ENCODE data around the gene COLEC12.

COLEC12 gene

DNA sequence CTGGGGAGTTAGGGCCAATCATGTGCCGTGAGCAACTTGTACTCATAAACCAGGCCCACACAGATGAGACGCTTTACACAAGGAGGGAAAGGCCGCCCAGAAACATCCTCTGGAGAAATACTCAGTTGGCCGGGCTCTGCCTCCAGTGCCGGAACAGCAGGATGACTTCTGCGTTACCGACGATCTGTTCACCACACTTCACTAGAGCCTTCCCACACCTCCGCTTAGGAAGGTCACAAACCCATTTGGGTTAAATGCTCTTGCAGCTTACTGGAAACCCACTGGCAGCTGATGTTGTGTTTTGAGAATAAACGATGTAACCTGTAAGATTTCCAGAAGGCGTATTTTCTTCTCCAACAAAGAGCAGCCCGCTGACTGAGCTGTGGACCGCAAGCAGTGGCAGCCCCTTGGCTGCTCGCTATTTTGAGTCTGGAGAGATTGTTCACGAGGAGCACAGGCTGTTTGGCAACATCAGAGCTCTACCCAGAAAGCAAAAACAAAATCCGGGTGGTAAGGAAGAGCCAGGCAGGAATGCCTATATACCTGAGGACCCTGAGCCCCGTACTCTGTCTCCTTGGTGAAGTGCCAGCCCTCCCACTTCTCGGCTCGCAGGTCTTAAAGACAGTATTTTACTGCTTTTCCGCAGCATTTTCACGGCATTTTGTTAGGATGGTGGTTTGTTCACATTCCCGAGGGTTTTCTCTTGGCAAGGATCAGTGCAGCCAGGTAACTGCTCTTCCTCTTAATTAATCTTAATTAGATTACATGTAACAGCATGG lies 44.0 kb downstream of the COLEC12 start:
- no peak for TF ChIP-seq EZH2phosphoT487 (conservative IDR thresholded peaks at IDR 0.05; ENCODE audit: low read length)
- no peak for TF ChIP-seq CTCF (IDR thresholded peaks at IDR 0.05; ENCODE audit: insufficient read depth, low read length, poor library complexity, severe bottlenecking)
- Histone ChIP-seq H3K9me3 (ENCODE audit: insufficient read depth, low read length) (no peaks in the 10 kb centered on the region), H3K27me3 (ENCODE audit: low read length) (no peaks in the 10 kb centered on the region), H3F3A (ENCODE audit: insufficient read depth) (no peaks in the 10 kb centered on the region), H3K36me3 (ENCODE audit: low read length) (no peaks in the 10 kb centered on the region), H3K9me2 (replicated peaks; ENCODE audit: insufficient read depth, low read length) (no peaks in the 10 kb centered on the region), H3K9ac (ENCODE audit: low read length) (no peak overlapping the region), H2AFZ (ENCODE audit: low read depth, low read length, severe bottlenecking) (no peak overlapping the region), H3K79me2 (ENCODE audit: insufficient read depth, low read length) (no peaks in the 10 kb centered on the region), H3K4me3 (ENCODE audit: insufficient read depth, low read length, poor library complexity, severe bottlenecking) (no peak overlapping the region), H3K4me2 (ENCODE audit: low read depth, low read length, poor library complexity, severe bottlenecking) (no peak overlapping the region), H4K20me1 (ENCODE audit: low read depth, low read length) (no peaks in the 10 kb centered on the region), H3K27ac (ENCODE audit: low read depth, low read length) (no peak overlapping the region)

DNA sequence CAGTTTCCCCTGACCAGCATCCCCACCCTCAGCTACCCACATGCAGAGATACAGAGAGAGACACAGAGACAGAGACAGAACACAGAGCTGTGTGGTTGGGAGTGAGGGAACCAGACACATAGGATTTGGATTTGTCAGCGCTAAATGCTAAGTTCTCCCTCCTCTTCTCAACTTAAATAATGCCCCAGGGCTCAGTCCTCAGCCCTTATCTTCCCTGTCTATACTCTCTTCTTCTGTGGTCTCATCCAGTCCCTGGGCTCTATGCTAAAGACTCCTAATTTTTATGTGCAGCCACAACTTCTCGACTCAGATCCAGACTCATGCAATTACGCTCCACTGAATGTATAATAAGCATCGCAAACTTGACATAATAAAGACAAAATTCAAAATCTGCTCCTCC lies 47.1 kb downstream of the COLEC12 start:
- H3F3A ChIP-seq (ENCODE audit: insufficient read depth): no peaks in the 10 kb centered on the region
- TF ChIP-seq EZH2phosphoT487 (conservative IDR thresholded peaks at IDR 0.05; ENCODE audit: low read length) (no peak), CTCF (IDR thresholded peaks at IDR 0.05; ENCODE audit: insufficient read depth, low read length, poor library complexity, severe bottlenecking) (no peak)
- no peaks in the 10 kb centered on the region for H3K9me3 ChIP-seq (ENCODE audit: insufficient read depth, low read length)
- H3K9me2 ChIP-seq (replicated peaks; ENCODE audit: insufficient read depth, low read length): no peaks in the 10 kb centered on the region
- no peaks in the 10 kb centered on the region for H3K79me2 ChIP-seq (ENCODE audit: insufficient read depth, low read length)
- no peaks in the 10 kb centered on the region for H3K27me3 ChIP-seq (ENCODE audit: low read length)
- no peak overlapping the region for H3K9ac ChIP-seq (ENCODE audit: low read length)
- H3K4me3 ChIP-seq (ENCODE audit: insufficient read depth, low read length, poor library complexity, severe bottlenecking): no peak overlapping the region
- no peak overlapping the region for H3K27ac ChIP-seq (ENCODE audit: low read depth, low read length)
- no peaks in the 10 kb centered on the region for H4K20me1 ChIP-seq (ENCODE audit: low read depth, low read length)
- H3K36me3 ChIP-seq (ENCODE audit: low read length): no peaks in the 10 kb centered on the region
- H2AFZ ChIP-seq (ENCODE audit: low read depth, low read length, severe bottlenecking): no peak overlapping the region
- H3K4me2 ChIP-seq (ENCODE audit: low read depth, low read length, poor library complexity, severe bottlenecking): no peak overlapping the region

DNA sequence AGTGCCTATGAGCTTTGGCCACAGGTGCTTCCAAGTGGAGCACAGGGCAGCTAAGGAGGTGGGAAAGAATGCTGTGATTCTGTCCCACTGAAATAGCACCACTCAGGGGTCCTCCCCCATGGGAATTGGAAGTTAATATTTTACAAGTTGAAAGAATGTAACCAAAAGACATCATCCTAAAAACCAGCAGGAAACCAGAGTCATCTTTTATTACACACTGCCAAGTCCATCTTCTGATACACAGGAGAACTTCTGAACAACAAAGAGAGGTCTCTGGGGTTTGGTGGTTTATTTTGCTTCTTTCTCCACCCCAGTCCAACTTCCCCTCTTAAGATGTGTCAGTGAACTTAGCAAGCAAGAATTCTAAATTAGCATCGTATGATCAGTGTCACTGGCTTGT lies 47.7 kb downstream of the COLEC12 start:
- Histone ChIP-seq H3K27me3 (ENCODE audit: low read length) (no peaks in the 10 kb centered on the region), H3K9ac (ENCODE audit: low read length) (no peak overlapping the region), H3K4me3 (ENCODE audit: insufficient read depth, low read length, poor library complexity, severe bottlenecking) (no peak overlapping the region), H3K4me2 (ENCODE audit: low read depth, low read length, poor library complexity, severe bottlenecking) (no peak overlapping the region), H3K79me2 (ENCODE audit: insufficient read depth, low read length) (no peaks in the 10 kb centered on the region), H4K20me1 (ENCODE audit: low read depth, low read length) (no peaks in the 10 kb centered on the region), H3K36me3 (ENCODE audit: low read length) (no peaks in the 10 kb centered on the region), H3K27ac (ENCODE audit: low read depth, low read length) (no peak overlapping the region), H3K9me2 (replicated peaks; ENCODE audit: insufficient read depth, low read length) (no peaks in the 10 kb centered on the region), H3K9me3 (ENCODE audit: insufficient read depth, low read length) (no peaks in the 10 kb centered on the region), H2AFZ (ENCODE audit: low read depth, low read length, severe bottlenecking) (no peak overlapping the region), H3F3A (ENCODE audit: insufficient read depth) (no peaks in the 10 kb centered on the region)
- TF ChIP-seq CTCF (IDR thresholded peaks at IDR 0.05; ENCODE audit: insufficient read depth, low read length, poor library complexity, severe bottlenecking) (no peak), EZH2phosphoT487 (conservative IDR thresholded peaks at IDR 0.05; ENCODE audit: low read length) (no peak)
